ENCODE results near the gene ELMO3.

Gene ELMO3

GRCh38 chr16:67226295-67226803, 27.4 kb downstream of the ELMO3 start:
- ATAC-seq, result no peak

- peak; percentile 94 to 95 for ATAC-seq
Observed at GRCh38 chr16:67226804-67227566, 28.1 kb downstream of the ELMO3 start, which contains the start of gene TMEM208. Gene TMEM208, plus strand, starts transcription at chr16:67227130. Its CDS starts 89 bp downstream, at chr16:67227219.

DNA sequence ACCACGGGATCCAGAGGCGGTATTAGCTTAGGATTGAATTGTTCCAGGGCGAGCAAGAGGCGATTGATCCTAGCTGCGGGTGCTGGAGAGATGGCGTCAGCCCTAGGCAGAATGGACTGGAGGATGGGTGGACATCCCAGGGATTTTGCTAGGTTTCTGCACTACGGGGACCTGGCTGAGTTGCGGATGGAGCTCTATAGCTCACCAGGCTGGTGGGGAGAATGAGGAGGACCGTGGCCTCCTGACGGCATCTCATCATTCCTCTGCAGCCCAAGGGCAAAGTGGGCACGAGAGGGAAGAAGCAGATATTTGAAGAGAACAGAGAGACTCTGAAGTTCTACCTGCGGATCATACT, 28.6 kb downstream of the ELMO3 start:
- ATAC-seq, result no peak

DNA sequence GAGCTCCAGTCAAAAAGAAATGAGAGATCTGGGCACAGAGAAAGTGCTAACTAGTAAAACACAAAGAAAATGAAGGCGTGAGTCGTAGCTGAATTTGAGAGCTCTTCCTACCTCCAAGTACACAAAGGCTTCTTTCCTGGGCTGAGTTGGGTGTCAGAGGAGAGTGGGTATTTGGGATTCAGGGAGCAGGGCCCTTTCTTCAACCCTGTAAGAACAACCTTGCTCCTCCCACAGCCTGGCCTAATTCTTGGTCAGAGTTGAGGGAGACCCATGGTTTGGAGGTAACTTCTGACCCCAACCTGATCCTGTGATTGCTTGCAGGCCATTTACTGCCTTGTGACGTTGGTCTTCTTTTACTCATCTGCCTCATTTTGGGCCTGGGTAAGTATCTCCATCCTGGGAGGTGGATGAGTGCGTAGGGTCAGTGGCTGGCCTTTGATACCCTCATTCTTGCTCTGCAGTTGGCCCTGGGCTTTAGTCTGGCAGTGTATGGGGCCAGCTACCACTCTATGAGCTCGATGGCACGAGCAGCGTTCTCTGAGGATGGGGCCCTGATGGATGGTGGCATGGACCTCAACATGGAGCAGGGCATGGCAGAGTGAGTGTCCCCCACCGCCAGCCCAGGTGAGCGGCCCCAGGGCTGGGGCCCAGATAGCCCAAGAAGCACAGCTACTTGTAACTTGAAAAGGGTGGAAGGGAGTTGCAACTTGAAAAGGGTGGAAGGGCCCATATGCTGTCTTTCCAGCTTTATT, 29.3 kb downstream of the ELMO3 start:
- no peak for ATAC-seq

DNA sequence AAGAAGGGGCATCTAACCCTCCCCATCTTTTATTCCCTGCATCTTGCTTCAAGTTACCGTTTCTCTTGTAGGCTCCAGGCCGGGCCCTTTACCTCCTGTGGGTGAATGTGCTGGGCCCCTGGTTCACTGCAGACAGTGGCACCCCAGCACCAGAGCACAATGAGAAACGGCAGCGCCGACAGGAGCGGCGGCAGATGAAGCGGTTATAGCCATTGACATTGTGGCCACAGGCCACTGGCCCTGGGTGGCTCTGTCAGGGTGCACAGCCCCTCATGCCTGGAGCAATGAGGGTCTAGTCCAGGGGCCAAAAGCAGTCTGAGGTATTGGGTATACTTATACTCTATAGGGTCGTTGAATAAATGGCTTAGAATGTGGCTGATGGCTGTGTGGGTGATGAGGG, 30.0 kb downstream of the ELMO3 start:
- no peak for ATAC-seq

GRCh38 chr16:67229906-67230808, 31.2 kb downstream of the ELMO3 start:
- ATAC-seq, result no peak

DNA sequence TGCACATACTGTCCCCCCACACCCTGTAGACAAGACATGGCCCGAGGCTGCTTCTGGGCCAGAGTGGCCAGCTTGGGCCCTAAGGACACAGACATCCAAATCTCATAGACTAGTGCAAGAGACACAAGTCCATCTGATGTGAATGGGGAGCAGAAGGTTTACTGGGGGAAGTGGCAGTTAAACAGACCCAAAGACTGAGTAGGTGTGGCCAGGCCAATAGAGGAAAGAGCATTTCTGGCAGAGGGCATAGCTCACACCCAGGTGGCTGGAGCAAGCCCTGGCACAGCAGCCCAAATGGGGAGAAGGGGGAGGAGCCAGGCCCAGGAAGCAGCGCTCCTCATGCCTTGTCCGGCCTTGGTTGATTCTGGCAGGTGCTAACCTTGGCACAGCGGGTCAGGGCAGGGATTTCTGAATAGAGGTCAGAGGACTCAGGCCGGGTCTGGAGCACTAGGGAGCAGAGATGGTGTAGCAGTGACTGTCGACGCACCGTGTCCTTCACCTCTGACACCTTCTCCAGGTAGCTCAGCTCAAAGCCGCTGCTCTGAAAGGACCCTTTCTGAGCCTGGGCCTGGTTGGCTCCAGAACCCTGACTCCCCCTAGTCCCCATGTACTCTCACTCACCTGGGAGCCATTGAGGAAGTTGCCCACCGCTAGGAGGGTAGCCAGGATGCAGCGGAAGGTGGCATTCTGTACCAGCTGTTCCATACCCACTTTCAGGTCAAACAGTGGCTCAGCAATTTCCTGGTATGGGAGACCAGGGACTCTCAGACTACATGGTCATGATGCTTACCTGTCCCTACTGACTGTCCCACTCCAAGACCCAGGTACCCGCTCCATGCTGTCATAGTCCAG, 32.1 kb downstream of the ELMO3 start:
- ATAC-seq, result no peak

- no peak for ATAC-seq
Observed at GRCh38 chr16:67233596-67233995, 34.7 kb downstream of the ELMO3 start.

- ATAC-seq, result no peak
Observed at GRCh38 chr16:67234180-67234597, 35.3 kb downstream of the ELMO3 start.

DNA sequence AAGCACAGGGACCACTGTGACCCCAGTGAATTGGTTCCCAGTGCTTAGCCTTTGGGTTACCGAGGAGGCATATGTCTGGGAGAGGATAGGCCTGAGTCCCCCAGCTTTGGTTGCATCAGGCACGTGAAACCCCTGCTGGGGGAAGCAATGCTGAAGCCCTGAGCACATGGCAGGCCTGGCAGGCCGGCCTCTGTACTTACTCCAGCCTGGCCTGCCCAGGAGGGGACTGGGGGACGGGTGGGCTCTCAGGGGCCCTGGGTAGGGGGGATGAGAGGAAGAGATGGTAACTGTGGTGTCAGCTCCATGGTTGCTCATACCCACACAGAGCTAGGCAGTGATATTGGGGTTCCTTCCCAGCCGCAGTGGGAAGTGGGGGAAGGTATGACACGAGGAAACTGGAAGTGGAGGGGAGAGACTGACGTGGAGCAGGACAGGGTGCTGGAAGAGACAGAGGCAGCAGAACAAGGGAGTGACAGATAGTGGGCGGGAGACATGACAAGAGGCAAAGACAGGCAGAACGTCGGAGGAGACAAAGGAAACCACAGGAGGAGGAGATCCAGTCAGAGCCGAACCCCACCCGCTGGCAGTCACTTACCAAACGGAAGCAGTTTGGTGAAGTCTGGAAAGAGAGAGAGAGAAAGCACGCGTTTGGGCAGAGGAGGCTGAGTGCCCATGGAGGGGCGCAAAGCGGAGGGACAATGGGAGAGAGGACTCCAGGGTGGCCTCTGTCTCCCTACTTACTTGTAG, 37.1 kb downstream of the ELMO3 start:
- peak in 1 of 2 donors; percentile 15 for ATAC-seq

DNA sequence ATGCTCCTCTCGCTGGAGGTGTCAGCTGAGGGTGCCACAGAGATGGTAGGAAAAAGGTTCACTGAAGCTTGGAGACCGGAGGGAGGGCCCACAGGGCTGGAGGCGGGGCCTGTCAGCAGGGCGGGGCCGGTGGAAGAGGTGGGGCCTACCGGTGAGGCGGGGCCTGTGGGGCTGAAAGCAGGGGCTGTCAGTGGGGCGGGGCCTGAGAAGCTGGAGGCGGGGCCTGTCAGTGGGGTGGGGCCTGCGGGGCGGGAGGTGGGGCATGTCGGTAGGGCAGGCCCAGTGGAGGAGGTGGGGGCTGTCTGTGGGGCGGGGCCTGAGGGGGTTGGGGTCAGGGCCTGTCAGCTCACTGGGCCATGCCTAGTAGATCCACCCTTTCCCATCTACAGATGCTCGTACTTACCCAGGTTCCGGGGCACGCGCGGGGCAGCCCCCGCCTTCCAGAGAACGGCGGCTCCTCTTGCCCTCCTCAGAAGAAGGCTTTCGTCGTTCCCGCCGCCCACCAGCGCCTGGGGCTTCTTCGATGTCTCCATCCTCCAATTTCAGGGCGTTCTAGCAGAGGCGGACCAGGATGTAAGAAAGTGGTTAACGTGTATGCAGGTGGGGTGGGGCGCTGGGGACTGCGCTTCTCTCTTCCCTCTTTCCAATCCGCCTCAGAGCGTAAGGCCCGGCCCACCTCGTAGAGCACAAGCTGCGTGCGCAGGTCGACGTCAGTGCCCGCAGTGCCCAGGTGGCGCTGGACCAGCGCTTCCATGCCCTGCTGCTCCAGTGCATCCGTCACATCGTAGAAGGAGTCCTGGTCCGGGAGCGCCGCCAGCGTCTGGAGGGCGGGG, 37.8 kb downstream of the ELMO3 start:
- ATAC-seq, result peak; percentile 65 to 69

- no peak for ATAC-seq
Observed at GRCh38 chr16:67237396-67238277, 38.7 kb downstream of the ELMO3 start.

- ATAC-seq, result no peak
Observed at GRCh38 chr16:67238278-67238575, 39.3 kb downstream of the ELMO3 start.

DNA sequence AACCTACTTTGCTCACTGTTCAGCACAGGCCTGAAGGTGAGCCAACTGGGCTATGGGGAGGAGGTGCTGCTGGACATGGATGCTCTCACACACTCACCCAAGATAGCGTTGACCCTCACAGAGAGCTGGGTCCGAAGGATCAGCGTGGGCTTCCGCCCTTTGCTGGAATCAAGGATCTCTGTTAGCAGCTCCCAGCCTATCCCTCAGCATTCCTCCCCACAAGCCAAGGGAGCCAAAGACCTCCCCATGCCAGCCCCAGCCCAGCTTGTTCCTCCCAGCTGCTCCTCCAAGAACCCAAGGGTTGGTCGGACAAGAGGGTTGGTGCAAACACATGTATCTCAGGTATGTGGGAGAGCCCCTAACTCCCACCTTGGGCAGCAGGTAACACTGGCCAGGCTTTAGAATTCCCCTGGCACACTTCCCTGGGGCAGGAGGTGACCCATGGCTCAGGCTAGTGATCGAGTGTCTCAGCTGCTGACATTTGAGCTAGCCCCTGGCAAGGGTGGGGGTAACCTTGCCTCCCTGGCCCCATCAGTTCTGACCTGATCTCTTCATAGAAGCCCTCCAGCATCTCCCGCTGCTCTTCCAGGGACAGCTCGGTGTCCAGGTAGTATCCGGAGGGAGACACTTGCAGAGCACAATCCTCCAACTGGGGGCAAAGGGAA, 40.0 kb downstream of the ELMO3 start:
- no peak for ATAC-seq

DNA sequence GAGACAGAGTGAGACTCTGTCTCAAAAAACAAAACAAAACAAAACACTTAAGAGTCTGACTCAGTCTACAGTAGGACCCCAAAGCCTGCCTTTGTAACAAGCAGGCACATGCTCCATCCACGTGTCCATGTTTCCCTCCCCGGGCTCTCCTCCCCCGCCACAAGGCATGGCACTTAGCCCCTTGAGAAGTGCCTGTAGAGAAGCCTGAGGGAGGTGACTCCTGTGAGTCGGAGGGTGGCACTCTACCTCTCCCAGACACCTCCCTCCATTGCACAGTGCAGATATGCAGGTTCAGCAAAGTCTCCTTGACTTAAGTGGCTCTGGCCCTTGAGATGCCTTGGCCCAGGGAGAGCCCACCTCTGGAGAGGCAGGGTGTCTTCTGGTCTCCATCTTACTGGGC, 41.6 kb downstream of the ELMO3 start:
- ATAC-seq, result no peak

DNA sequence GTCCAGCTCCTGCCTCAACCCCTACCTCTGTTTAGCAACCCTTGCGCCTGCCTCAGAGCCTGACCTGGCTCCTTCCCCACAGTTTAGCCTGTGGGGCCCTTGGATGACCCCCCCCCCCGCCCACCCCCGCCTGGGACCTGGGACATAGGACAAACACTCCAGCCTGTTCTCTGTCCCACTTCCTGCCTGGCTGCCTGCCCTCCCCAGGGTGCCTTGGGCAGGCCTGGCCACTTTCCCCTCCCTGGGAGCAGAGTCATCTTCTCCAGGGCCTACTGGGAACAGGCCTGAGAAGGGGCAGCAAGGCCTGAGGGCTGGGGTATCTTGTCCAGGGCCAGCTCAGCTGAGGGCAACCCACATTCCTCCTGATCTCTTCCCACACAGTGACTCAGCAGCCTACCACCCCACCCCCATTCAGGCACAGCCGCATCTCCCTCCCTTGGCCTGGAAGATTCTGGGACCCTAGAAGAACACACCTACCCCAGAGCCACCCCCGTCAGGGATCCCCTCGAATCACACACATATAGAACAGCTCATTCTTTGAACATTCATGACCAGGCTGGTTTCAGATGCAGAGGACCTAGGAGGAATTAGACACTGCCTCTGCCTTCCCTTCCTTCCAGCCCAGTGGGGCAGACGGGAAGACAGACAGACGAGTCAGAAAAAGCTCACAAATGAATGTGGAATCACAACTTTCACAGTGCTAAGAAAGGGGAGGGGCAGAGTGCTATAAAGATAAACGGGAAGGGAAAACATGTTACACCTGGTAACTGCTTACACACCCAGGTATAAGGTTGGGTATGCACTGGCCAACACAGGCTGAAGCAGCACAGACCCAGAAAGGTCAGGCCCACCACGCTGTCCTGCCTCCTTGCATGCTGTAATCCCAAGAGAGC, 42.3 kb downstream of the ELMO3 start:
- ATAC-seq, result no peak

- no peak for ATAC-seq
Observed at GRCh38 chr16:67242138-67242730, 43.3 kb downstream of the ELMO3 start.
